GM12872 (cell line): Measurements from ENCODE around the gene ATXN7L2.

Source experiments
- CTCF ChIP-seq: IDR thresholded peaks from 3 replicates; pipeline ENCODE4 v1.5.1; 2011; ENCODE audit warnings: low read depth, mild to moderate bottlenecking, low read length, moderate library complexity; ENCODE audit not compliant: insufficient read depth

The ATXN7L2 gene

GRCh38 chr1:109523706-109524105 is 40.0 kb downstream of the ATXN7L2 start:
- no peak for TF ChIP-seq CTCF

- TF ChIP-seq CTCF, result no peak
These were observed 43.5 kb downstream of the ATXN7L2 start for GRCh38 chr1:109527098-109527811.

- TF ChIP-seq CTCF, result no peak
These were observed 44.4 kb downstream of the ATXN7L2 start for GRCh38 chr1:109527846-109528695.

GRCh38 chr1:109528712-109529111 is 45.0 kb downstream of the ATXN7L2 start:
- TF ChIP-seq CTCF, result no peak

GRCh38 chr1:109529881-109530456 is 46.3 kb downstream of the ATXN7L2 start:
- no peak for TF ChIP-seq CTCF

GRCh38 chr1:109530457-109531087 is 46.9 kb downstream of the ATXN7L2 start:
- no peak for TF ChIP-seq CTCF

- no peak for TF ChIP-seq CTCF
These were observed 47.7 kb downstream of the ATXN7L2 start for GRCh38 chr1:109531380-109531779.
